GM21825 (cell line): ENCODE data around the gene SLC25A51.
A peak's percentile ranks its signal among the peaks of the same experiment; 100 is the strongest.

Source experiments
- ATAC-seq: cut with Tn5 transposase; IDR thresholded peaks from one replicate; pipeline ENCODE4 v1.9.1; 2021; ENCODE audit warnings: mild to moderate bottlenecking, moderate library complexity; ENCODE audit not compliant: unreplicated experiment

The SLC25A51 gene, protein sequence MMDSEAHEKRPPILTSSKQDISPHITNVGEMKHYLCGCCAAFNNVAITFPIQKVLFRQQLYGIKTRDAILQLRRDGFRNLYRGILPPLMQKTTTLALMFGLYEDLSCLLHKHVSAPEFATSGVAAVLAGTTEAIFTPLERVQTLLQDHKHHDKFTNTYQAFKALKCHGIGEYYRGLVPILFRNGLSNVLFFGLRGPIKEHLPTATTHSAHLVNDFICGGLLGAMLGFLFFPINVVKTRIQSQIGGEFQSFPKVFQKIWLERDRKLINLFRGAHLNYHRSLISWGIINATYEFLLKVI

DNA sequence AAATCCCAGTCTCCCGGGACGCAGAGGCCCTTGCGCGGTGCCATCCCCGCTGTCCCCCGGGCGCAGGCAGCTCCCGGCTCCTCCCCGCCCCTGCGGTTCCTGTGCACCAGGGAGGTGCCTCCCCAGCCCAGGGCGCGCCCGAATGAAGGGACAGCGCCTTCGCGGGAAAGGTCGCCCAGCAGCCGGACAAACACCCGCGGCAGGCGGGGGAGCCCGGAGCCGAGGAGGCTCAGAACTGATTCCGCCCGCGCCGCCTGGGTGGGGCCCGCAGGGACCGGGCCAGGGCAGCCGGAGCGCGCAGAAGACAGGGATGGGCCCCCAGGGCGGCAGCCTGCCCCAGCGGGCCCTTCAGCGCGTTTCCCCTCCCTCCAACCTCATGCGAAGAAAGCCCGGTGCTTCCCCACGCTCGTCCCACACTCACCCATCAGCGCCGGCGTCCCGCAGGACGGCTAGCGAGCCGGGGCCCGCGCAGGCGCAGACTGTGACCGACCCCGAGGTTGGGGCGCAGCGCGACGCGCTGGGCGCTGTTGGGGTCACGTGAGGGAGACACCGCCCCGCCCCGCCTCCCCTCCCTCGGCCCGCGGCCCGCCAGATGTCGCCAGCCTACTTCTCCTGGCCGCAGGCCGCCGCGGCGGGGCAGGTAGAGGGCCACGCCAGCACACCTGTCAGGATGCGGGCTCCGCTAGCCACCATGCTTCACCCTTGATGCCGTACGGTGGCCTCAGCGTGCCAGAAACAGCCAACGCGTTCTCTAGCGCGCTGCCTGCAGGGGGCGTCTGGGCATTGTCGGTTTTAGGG is at the start of gene SLC25A51:
SLC25A51 (minus strand) TSS at position 481 of the 798 bp plus-strand sequence. CDS start 15,577 bp downstream, outside the sequence.
- ATAC-seq: peak; percentile 77

GRCh38 chr9:37953206-37953774 is 49.4 kb upstream of the SLC25A51 start:
- ATAC-seq: no peak

- ATAC-seq: no peak
Observed at GRCh38 chr9:37952731-37953130, 48.8 kb upstream of the SLC25A51 start.

GRCh38 chr9:37951671-37952449 is 47.9 kb upstream of the SLC25A51 start:
- ATAC-seq: no peak

- no peak for ATAC-seq
Observed at GRCh38 chr9:37950561-37950960, 46.6 kb upstream of the SLC25A51 start.

DNA sequence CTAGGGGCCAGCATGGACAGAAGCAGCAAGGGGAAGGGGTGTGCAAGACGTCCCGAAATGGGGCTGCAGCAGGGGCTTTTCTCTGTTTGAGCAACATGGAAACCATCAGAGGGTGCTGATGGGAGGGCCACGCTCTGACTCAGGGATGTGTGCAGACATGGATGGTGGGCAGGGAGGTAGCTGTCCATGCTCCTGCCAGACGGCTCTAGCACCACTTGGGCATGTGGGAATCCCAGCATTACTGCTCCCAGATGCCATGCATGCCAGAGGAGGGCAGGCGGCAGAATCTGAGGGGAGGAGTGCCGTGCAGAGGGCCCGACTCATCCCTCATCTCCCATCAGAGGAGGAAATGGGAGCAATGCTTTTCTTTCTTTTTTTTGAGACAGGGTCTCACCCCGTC is 45.6 kb upstream of the SLC25A51 start:
- ATAC-seq: no peak

GRCh38 chr9:37948417-37948980 is 44.6 kb upstream of the SLC25A51 start:
- ATAC-seq: no peak

DNA sequence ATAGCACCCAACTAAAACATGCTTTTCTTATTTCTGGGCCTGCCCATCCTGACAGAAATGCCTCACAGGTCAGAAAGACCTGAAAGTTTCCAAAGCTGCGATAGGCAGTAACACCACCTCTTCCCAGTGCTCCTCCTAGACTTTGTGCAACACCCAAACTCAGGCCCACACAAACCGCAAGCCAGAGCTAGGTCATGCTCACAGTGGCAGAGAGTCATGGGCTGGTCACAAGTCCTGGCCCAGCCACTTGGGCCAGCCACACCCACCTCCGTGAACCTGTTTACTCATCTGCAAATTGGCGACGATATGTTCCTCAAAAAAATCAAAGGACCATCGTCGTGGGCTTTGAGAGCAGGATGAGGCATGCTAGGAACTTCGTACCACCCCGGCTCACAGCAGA is 44.0 kb upstream of the SLC25A51 start:
- no peak for ATAC-seq

GRCh38 chr9:37947471-37947870 is 43.5 kb upstream of the SLC25A51 start:
- ATAC-seq: no peak

- no peak for ATAC-seq
Observed at GRCh38 chr9:37946971-37947370, 43.0 kb upstream of the SLC25A51 start.

DNA sequence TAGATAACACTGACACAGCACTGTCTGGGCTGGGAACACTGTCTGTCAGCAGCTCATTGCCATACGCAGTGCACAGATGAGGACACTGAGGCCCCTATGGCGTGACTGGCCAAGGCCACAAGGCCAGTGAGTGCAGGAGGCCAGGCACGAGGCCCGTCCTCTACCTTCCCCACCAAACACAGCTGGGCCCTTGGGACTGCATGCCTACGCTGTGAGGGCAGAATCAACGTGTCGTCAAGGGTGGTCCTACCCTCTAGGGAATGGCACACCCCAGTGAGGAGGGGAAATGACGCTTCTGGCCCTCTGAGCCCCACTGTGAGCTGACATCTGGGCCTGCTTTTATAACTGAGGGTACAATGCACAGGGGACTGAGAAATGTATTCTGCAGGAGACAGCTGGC is 42.1 kb upstream of the SLC25A51 start:
- no peak for ATAC-seq

- ATAC-seq: no peak
Observed at GRCh38 chr9:37944671-37945481, 40.9 kb upstream of the SLC25A51 start.

- ATAC-seq: no peak
Observed at GRCh38 chr9:37944266-37944650, 40.3 kb upstream of the SLC25A51 start.

GRCh38 chr9:37943345-37944265 is 39.7 kb upstream of the SLC25A51 start:
- ATAC-seq: no peak

DNA sequence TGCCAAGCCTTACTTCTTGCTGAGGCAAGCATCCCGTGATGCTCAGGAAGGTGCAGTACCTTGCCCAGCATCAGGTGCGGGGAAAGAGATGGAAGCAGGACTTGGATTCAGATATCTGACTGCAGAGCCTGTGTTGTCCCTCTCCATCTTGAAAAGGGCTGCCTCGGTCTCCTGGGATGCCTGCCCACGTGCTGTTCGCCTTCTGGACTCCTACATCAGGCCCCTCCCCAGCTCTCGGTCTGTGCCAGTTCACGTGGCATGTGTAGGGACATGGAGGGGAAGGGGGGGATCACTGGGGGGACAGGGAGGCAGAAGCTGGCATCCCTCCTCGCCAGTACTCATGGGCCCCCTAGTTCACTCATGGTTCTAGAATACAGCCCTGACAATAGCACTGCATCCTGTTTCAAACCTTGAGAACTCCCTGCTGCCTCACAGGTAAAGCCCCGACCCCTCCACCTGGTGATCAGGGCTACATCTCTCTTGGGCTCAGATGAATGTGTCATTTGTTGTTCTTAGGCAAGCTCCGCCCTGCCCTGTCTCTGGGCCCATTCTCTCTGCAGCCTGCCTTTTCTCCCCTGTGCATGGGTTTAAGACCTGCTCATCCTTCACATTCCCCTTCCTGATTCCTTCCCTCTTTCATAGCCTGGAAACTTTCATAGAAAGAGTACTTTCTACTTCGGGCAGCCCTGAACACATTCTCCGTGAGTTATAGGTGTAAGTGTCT is 38.9 kb upstream of the SLC25A51 start:
- ATAC-seq: no peak

GRCh38 chr9:37941253-37941652 is 37.3 kb upstream of the SLC25A51 start:
- no peak for ATAC-seq

- ATAC-seq: no peak
Observed at GRCh38 chr9:37939575-37940095, 35.7 kb upstream of the SLC25A51 start.
